DOHH2 (cell line): ENCODE data around the gene RFWD3.

ENCODE experiments used
- CTCF ChIP-seq: fragments of 200-600 bp; sonication (generic); IDR thresholded peaks from one replicate; pipeline ENCODE4 v1.5.1; 2014; ENCODE audit warnings: antibody characterized with exemption, mild to moderate bottlenecking, low read depth, low read length; ENCODE audit not compliant: poor library complexity, severe bottlenecking
- EZH2phosphoT487 ChIP-seq: fragments of 200-600 bp; sonication (generic); IDR thresholded peaks from 2 replicates; pipeline ENCODE4 v1.6.1; 2017; ENCODE audit warnings: borderline replicate concordance, mild to moderate bottlenecking, antibody characterized with exemption, low read length, moderate library complexity, mixed read lengths

- TF ChIP-seq CTCF (no peak), EZH2phosphoT487 (no peak)
Observed at GRCh38 chr16:74637742-74638453, 28.8 kb downstream of the RFWD3 start.
